Measurements from ENCODE around the gene CD300E. TPM values are rescaled to one million over a fixed set of nuclear protein-coding genes. Genes with fewer than 3 reads are reported as not detected.

CD300E gene
- polyA plus RNA-seq, 1 donor, result 0.10 TPM

GRCh38 chr17:74566132-74566753 lies 57.3 kb downstream of the CD300E start:
- no peak for DNase-seq

- DNase-seq, result no peak
Observed at GRCh38 chr17:74565126-74565525, 58.4 kb downstream of the CD300E start.

- no peak for DNase-seq
Observed at GRCh38 chr17:74563358-74563757, 60.2 kb downstream of the CD300E start.

- no peak for DNase-seq
Observed at GRCh38 chr17:74561586-74561985, 62.0 kb downstream of the CD300E start.

Other genes with a start within 250 kb of the CD300E start
- 80.8 TPM for gene GPRC5C, start 191.7 kb downstream of the CD300E start, polyA plus RNA-seq (ENCODE audit: insufficient read length)
- gene CD300A, start 157.1 kb downstream of the CD300E start, polyA plus RNA-seq (ENCODE audit: insufficient read length), result 0.91 TPM
- 0.15 TPM for gene CD300LB, start 92.3 kb downstream of the CD300E start, polyA plus RNA-seq (ENCODE audit: insufficient read length)
- 0.18 TPM for gene CD300C, start 77.6 kb downstream of the CD300E start, polyA plus RNA-seq (ENCODE audit: insufficient read length)
- not detected for gene CD300H, start 56.2 kb downstream of the CD300E start, polyA plus RNA-seq (ENCODE audit: insufficient read length)
- gene CD300LD, start 31.5 kb downstream of the CD300E start, polyA plus RNA-seq (ENCODE audit: insufficient read length), result 0.13 TPM
- gene CD300LF, start 89.2 kb upstream of the CD300E start, polyA plus RNA-seq (ENCODE audit: insufficient read length), result 0.23 TPM
- gene RAB37, start 113.5 kb upstream of the CD300E start, polyA plus RNA-seq (ENCODE audit: insufficient read length), result 6.6 TPM
- gene NHERF1, start 124.9 kb upstream of the CD300E start, polyA plus RNA-seq (ENCODE audit: insufficient read length), result 163 TPM
- gene NAT9, start 152.6 kb upstream of the CD300E start, polyA plus RNA-seq (ENCODE audit: insufficient read length), result 46.7 TPM
- 0.18 TPM for gene GRIN2C, start 236.1 kb upstream of the CD300E start, polyA plus RNA-seq (ENCODE audit: insufficient read length)
- gene FDXR, start 249.3 kb upstream of the CD300E start, polyA plus RNA-seq (ENCODE audit: insufficient read length), result 6.5 TPM

Data from left kidney (tissue), 2 donors.